Right lobe of liver (tissue), 4 donors: ENCODE results near the gene HS3ST3B1.

Experiments
- POLR2A ChIP-seq: fragments of 450-650 bp; IDR thresholded peaks from one replicate; pipeline ENCODE4 v1.6.1; 2017; ENCODE audit warnings: antibody characterized with exemption, mild to moderate bottlenecking
- TF ChIP-seq, protein P1 (sequence below), 4 donors: fragments of 200-600 bp in 3 of 4; fragments of 450-650 bp in 1 of 4; IDR thresholded peaks; one replicate each; pipeline versions ENCODE4 v1.5.1 to v1.8.0; 2016 to 2022; ENCODE audit warnings: antibody characterized with exemption in 4 of 4, mild to moderate bottlenecking in 2 of 4
- donor health status: DM: no; HTN: no; CAD: no.
- donor health status: DM: no; HTN: no; CAD: no.
- donor health status: DM: no; HTN: yes; CAD: no.

DNA sequence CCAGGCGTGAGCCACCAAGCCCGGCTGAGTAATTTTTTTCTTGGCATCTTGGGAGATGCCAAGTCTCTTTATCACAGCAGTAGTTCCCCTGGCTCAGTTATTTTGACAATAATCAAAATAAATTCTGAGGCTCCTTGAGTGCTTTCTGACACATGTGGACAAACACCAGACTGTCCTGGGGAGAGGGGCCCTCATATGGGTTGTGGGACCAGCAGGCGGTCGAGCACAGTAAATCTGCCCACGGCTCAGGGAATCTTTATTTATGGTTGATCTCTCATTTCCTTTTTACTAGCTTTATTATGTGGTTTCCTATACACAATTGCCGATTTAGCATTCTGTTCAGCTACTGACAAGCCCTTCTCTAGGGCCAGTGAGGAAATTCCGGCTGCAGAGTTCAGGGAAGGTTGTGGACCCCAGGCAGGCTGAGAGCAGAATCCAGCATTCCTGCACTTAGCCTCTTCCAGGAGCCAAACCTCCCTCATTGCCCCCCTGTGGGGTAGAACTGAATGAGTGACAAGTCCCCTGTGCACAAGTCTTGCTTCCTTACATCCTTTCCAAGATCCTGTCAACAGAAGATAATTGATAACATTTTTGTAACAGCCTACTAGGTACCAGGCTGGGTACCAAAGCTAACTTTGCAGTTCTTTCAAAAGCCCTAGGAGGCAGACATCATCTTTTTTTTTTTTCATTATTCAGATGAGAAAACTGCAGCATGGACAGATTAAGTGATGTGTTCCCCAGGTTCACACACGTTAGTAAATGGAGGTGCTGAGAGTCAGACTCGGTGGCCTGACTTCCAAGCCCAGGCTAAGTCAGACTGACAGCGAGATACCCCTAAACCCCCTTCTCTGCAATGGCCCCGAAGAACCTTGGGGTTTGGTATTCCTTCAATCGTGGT is 40.2 kb downstream of the HS3ST3B1 start:
- TF ChIP-seq, protein P1, sequence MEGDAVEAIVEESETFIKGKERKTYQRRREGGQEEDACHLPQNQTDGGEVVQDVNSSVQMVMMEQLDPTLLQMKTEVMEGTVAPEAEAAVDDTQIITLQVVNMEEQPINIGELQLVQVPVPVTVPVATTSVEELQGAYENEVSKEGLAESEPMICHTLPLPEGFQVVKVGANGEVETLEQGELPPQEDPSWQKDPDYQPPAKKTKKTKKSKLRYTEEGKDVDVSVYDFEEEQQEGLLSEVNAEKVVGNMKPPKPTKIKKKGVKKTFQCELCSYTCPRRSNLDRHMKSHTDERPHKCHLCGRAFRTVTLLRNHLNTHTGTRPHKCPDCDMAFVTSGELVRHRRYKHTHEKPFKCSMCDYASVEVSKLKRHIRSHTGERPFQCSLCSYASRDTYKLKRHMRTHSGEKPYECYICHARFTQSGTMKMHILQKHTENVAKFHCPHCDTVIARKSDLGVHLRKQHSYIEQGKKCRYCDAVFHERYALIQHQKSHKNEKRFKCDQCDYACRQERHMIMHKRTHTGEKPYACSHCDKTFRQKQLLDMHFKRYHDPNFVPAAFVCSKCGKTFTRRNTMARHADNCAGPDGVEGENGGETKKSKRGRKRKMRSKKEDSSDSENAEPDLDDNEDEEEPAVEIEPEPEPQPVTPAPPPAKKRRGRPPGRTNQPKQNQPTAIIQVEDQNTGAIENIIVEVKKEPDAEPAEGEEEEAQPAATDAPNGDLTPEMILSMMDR (IDR thresholded peaks at IDR 0.05), result no peak
- no peak for TF ChIP-seq POLR2A
